ENCODE results near the gene EPX. TPM values are rescaled to one million over a fixed set of nuclear protein-coding genes. Genes with fewer than 3 reads are reported as not detected.

The EPX gene
- total RNA-seq, 1 experiment from 2014 or later: not detected

DNA sequence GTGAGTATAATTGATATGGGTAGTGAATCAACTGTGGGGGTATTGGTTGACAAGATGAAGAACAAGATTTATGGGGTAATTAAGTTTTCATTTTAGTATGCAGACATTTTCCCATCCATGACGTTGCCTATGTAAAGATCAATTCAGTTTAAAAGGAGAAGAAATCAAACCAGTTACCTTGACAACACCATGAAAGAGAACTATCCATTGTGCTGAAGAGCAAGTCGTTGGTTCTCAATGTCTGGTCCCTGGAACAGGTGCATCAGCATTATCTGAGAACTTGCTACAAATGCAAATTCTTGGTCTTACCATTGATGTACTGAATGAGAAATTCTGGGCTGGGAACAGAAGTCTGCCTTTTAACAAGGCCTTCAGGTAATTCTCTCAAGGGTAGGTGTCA lies 26.5 kb upstream of the EPX start:
- no peak overlapping the region for H3K27ac ChIP-seq (ENCODE audit: low read length)
- BruUV-seq (replicated peaks): no TSS peak
- no peaks in the 10 kb centered on the region for H3K36me3 ChIP-seq (ENCODE audit: low read depth, low read length)
- H3F3A ChIP-seq (ENCODE audit: low read length, unreplicated experiment): no peaks in the 10 kb centered on the region
- no peak overlapping the region for H2AFZ ChIP-seq (ENCODE audit: low read length)
- H3K4me3 ChIP-seq (ENCODE audit: low read length): no peak overlapping the region
- H3K27me3 ChIP-seq (ENCODE audit: low read length): peaks cover 83% of the 10 kb centered on the region
- H3K4me1 ChIP-seq (ENCODE audit: insufficient read depth, low read length): no peaks in the 10 kb centered on the region
- H3K9me3 ChIP-seq (ENCODE audit: low read length): no peaks in the 10 kb centered on the region
- ATAC-seq (no peak), DNase-seq (no peak)
- no peaks in the 10 kb centered on the region for H3K9me2 ChIP-seq (replicated peaks; ENCODE audit: low read length)
- CTCF ChIA-PET: no interaction called here
- no peaks in the 10 kb centered on the region for H4K20me1 ChIP-seq (ENCODE audit: low read length)
- H3K4me2 ChIP-seq (ENCODE audit: low read length): no peak overlapping the region
- H3K9ac ChIP-seq (ENCODE audit: low read length): no peak overlapping the region
- H3K79me2 ChIP-seq (ENCODE audit: low read length): no peaks in the 10 kb centered on the region
- TF ChIP-seq EZH2 (IDR thresholded peaks at IDR 0.05; ENCODE audit: low read length, unreplicated experiment) (no peak), EZH2phosphoT487 (IDR thresholded peaks at IDR 0.05; ENCODE audit: borderline replicate concordance, low read length) (no peak)
- TF ChIP-seq, protein P1, sequence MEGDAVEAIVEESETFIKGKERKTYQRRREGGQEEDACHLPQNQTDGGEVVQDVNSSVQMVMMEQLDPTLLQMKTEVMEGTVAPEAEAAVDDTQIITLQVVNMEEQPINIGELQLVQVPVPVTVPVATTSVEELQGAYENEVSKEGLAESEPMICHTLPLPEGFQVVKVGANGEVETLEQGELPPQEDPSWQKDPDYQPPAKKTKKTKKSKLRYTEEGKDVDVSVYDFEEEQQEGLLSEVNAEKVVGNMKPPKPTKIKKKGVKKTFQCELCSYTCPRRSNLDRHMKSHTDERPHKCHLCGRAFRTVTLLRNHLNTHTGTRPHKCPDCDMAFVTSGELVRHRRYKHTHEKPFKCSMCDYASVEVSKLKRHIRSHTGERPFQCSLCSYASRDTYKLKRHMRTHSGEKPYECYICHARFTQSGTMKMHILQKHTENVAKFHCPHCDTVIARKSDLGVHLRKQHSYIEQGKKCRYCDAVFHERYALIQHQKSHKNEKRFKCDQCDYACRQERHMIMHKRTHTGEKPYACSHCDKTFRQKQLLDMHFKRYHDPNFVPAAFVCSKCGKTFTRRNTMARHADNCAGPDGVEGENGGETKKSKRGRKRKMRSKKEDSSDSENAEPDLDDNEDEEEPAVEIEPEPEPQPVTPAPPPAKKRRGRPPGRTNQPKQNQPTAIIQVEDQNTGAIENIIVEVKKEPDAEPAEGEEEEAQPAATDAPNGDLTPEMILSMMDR (conservative IDR thresholded peaks at IDR 0.05; ENCODE audit: low read depth, low read length): no peak
- POLR2A ChIA-PET (ENCODE audit: unreplicated experiment): interaction anchor here (0.7 kb wide), 1 partner anchor 367 kb away, joined by 6 read pairs; no protein-coding TSS in a partner anchor
- intact Hi-C loops (cut with micrococcal nuclease): no loop called here

DNA sequence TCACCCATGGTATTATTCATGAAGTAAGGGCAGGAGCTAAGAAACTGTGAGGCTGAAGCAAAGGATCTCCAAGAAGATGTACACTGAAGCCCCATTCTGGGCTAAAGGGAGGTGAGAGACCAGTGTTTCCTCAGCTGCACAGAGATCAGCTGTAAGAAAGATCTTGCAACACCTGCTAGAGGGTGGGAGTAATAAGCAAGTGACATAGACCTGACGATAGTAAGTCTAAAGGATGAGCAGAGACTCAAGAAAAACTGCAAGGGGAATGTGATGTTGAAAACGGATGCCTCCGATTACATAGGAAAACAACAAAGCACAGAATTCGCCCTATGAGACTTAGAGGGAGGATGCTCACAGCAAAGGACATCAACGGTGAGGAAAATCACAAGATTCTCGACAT lies 25.8 kb upstream of the EPX start, which contains the start of gene OR4D2:
TSS of gene OR4D2 (plus strand) at position 301 of the 400 bp plus-strand sequence. CDS start 2,674 bp downstream, outside the sequence.
- H2AFZ ChIP-seq (ENCODE audit: low read length): no peak within 1 kb of the TSS
- H3K9me2 ChIP-seq (replicated peaks; ENCODE audit: low read length): no peaks in the 10 kb centered on the region
- ChIA-PET CTCF (no interaction called here), POLR2A (ENCODE audit: unreplicated experiment) (no interaction called here)
- DNase-seq: no peak
- no peak for TF ChIP-seq EZH2 (IDR thresholded peaks at IDR 0.05; ENCODE audit: low read length, unreplicated experiment)
- no peak for TF ChIP-seq EZH2phosphoT487 (IDR thresholded peaks at IDR 0.05; ENCODE audit: borderline replicate concordance, low read length)
- TF ChIP-seq, protein P1 (conservative IDR thresholded peaks at IDR 0.05; ENCODE audit: low read depth, low read length): no peak
- intact Hi-C loops (cut with micrococcal nuclease): no loop called here
- H3K4me2 ChIP-seq (ENCODE audit: low read length): no peak within 1 kb of the TSS
- H3K27me3 ChIP-seq (ENCODE audit: low read length): peaks cover 82% of the 10 kb centered on the region
- H3K4me1 ChIP-seq (ENCODE audit: insufficient read depth, low read length): no peaks in the 10 kb centered on the region
- no peaks in the 10 kb centered on the region for H4K20me1 ChIP-seq (ENCODE audit: low read length)
- H3K4me3 ChIP-seq (ENCODE audit: low read length): no peak within 1 kb of the TSS
- no peaks in the 10 kb centered on the region for H3K9me3 ChIP-seq (ENCODE audit: low read length)
- BruUV-seq (replicated peaks): no TSS peak
- no peaks in the 10 kb centered on the region for H3F3A ChIP-seq (ENCODE audit: low read length, unreplicated experiment)
- H3K27ac ChIP-seq (ENCODE audit: low read length): no peak within 1 kb of the TSS
- no peak within 1 kb of the TSS for H3K9ac ChIP-seq (ENCODE audit: low read length)
- H3K36me3 ChIP-seq (ENCODE audit: low read depth, low read length): no peaks in the 10 kb centered on the region
- no peak for ATAC-seq
- H3K79me2 ChIP-seq (ENCODE audit: low read length): no peaks in the 10 kb centered on the region

DNA sequence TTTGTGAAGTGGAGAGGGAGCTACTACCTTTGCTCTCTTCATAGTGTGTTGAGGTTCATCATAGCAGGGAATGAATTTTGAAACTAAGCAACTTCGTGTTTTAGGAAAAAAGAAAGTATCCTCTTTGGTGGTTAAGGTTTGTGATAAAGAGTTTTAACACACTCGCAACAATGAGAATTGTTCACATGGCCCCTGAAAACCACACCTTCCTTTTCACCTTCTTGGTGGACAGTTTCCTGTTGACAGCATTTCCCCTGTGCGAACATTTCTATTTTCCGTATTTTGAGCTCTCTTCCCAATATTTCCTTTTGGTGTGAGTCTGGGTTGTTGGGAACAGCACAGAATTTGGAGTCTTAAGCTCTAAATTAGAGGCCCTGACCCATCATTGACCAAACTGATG lies 21.9 kb upstream of the EPX start:
- POLR2A ChIA-PET (ENCODE audit: unreplicated experiment): no interaction called here

More for the DNA sequence above, 21.9 kb upstream of the EPX start:
- no peak overlapping the region for H3K9ac ChIP-seq (ENCODE audit: low read length)
- no peak overlapping the region for H3K27ac ChIP-seq (ENCODE audit: low read length)
- no peaks in the 10 kb centered on the region for H3K4me1 ChIP-seq (ENCODE audit: insufficient read depth, low read length)
- no peaks in the 10 kb centered on the region for H3K79me2 ChIP-seq (ENCODE audit: low read length)
- intact Hi-C loops (cut with micrococcal nuclease): no loop called here
- peaks cover 61% of the 10 kb centered on the region for H3K27me3 ChIP-seq (ENCODE audit: low read length)
- BruUV-seq (replicated peaks): no TSS peak
- H3K9me2 ChIP-seq (replicated peaks; ENCODE audit: low read length): no peaks in the 10 kb centered on the region
- H3K36me3 ChIP-seq (ENCODE audit: low read depth, low read length): no peaks in the 10 kb centered on the region
- no peaks in the 10 kb centered on the region for H3K9me3 ChIP-seq (ENCODE audit: low read length)
- H4K20me1 ChIP-seq (ENCODE audit: low read length): no peaks in the 10 kb centered on the region
- CTCF ChIA-PET: no interaction called here
- H3K4me2 ChIP-seq (ENCODE audit: low read length): no peak overlapping the region
- DNase-seq (no peak), ATAC-seq (no peak)
- H2AFZ ChIP-seq (ENCODE audit: low read length): no peak overlapping the region
- TF ChIP-seq EZH2phosphoT487 (IDR thresholded peaks at IDR 0.05; ENCODE audit: borderline replicate concordance, low read length) (no peak), EZH2 (IDR thresholded peaks at IDR 0.05; ENCODE audit: low read length, unreplicated experiment) (no peak)
- TF ChIP-seq, protein P1 (conservative IDR thresholded peaks at IDR 0.05; ENCODE audit: low read depth, low read length): no peak
- H3K4me3 ChIP-seq (ENCODE audit: low read length): no peak overlapping the region
- H3F3A ChIP-seq (ENCODE audit: low read length, unreplicated experiment): no peaks in the 10 kb centered on the region
